GM23248 (cell line): ENCODE results near the gene SFT2D3. TPM values are rescaled to one million over a fixed set of nuclear protein-coding genes. Genes with fewer than 3 reads are reported as not detected.

ENCODE experiments used
- DNase-seq: peaks from one replicate; pipeline ENCODE4 v3.0.0-alpha.2; 2015
- H2AFZ ChIP-seq: fragments of 200-600 bp; sonication (generic); 2 replicates; pipeline ENCODE4 v1.6.1; 2016; ENCODE audit warnings: antibody characterized with exemption
- H3F3A ChIP-seq: fragments of 200-600 bp; sonication (generic); 2 replicates; pipeline ENCODE4 v1.6.1; 2016; ENCODE audit warnings: mild to moderate bottlenecking, antibody characterized with exemption, mixed run types; ENCODE audit not compliant: insufficient read depth
- H3K27ac ChIP-seq: fragments of 200-600 bp; sonication (generic); 2 replicates; pipeline ENCODE4 v1.5.1; 2016; ENCODE audit warnings: mild to moderate bottlenecking
- H3K27me3 ChIP-seq: fragments of 200-600 bp; sonication (generic); replicated peaks from 2 replicates; pipeline ENCODE4 v1.6.1; 2016; ENCODE audit warnings: mild to moderate bottlenecking; ENCODE audit not compliant: insufficient read depth
- H3K36me3 ChIP-seq: fragments of 200-600 bp; sonication (generic); 2 replicates; pipeline ENCODE4 v1.6.1; 2016; ENCODE audit warnings: low read depth, mild to moderate bottlenecking
- H3K4me1 ChIP-seq: fragments of 200-600 bp; sonication (generic); 2 replicates; pipeline ENCODE4 v1.6.1; 2016; ENCODE audit warnings: mild to moderate bottlenecking; ENCODE audit not compliant: insufficient read depth
- H3K4me2 ChIP-seq: fragments of 200-600 bp; sonication (generic); one replicate; pipeline ENCODE4 v1.6.1; 2016; ENCODE audit warnings: mild to moderate bottlenecking; ENCODE audit not compliant: unreplicated experiment
- H3K4me3 ChIP-seq: fragments of 200-600 bp; sonication (generic); 2 replicates; pipeline ENCODE4 v1.5.1; 2016; ENCODE audit warnings: mild to moderate bottlenecking
- H3K79me2 ChIP-seq: fragments of 200-600 bp; sonication (generic); 2 replicates; pipeline ENCODE4 v1.6.1; 2016; ENCODE audit warnings: mild to moderate bottlenecking; ENCODE audit not compliant: insufficient read depth
- H3K9ac ChIP-seq: fragments of 200-600 bp; sonication (generic); 2 replicates; pipeline ENCODE4 v1.6.1; 2016; ENCODE audit warnings: mild to moderate bottlenecking
- H3K9me2 ChIP-seq: fragments of 200-600 bp; sonication (generic); 2 replicates; pipeline ENCODE4 v1.6.1; 2016; ENCODE audit warnings: mixed run types, mild to moderate bottlenecking, moderate library complexity; ENCODE audit not compliant: insufficient read depth
- H3K9me3 ChIP-seq: fragments of 200-600 bp; sonication (generic); one replicate; pipeline ENCODE4 v1.6.1; 2017; ENCODE audit warnings: low read depth
- H4K20me1 ChIP-seq: fragments of 200-600 bp; sonication (generic); 2 replicates; pipeline ENCODE4 v1.6.0; 2016; ENCODE audit not compliant: insufficient read depth
- EZH2 ChIP-seq: fragments of 200-600 bp; sonication (generic); IDR thresholded peaks from 2 replicates; pipeline ENCODE4 v1.6.1; 2018; ENCODE audit warnings: antibody characterized with exemption, mild to moderate bottlenecking; ENCODE audit not compliant: insufficient read depth, poor library complexity, severe bottlenecking
- EZH2phosphoT487 ChIP-seq: fragments of 200-600 bp; sonication (generic); IDR thresholded peaks from 2 replicates; pipeline ENCODE4 v1.6.1; 2018; ENCODE audit warnings: antibody characterized with exemption, moderate library complexity, mild to moderate bottlenecking, low read depth; ENCODE audit not compliant: insufficient read depth
- WGBS, 2 experiments: methylation state at CpG; one replicate each; pipeline ENCODE4 v1.1.6; 2015 to 2017; ENCODE audit warnings: low lambda C conversion rate in 2 of 2, low coverage in 1 of 2; ENCODE audit errors: missing lambda C conversion rate in 2 of 2; 5-methylcytosine and 5-hydroxymethylcytosine counted together
- in situ Hi-C: fragments of 300-500 bp; cut with MboI; formaldehyde crosslinking; loops from 2 replicates; pipeline ENCODE4 v1.15.0; 2020
- polyA plus RNA-seq: library from polyadenylated mRNA; unstranded; fragments of >200 nt; fragmentation: Nextera tagmentation; extraction: Ambion mirVana; gene quantifications from 2 replicates; pipeline ENCODE4 v1.2.1, GENCODE V29; 2016
- total RNA-seq: library from RNA; depleted of rRNA; stranded (reverse); fragments of >200 nt; shearing (Covaris generic); gene quantifications from 2 replicates; pipeline ENCODE4 v1.2.3, GENCODE V29; 2014

SFT2D3 gene
- total and polyA plus RNA-seq, 2 experiments from 2014 or later: 9.4 TPM; not detected in 1

- Histone ChIP-seq H4K20me1 (no peaks in the 10 kb centered on the region; the same call in 1 of the 2 replicates), H2AFZ (peak overlapping the region; percentile 12), H3K4me2 (peak overlapping the region; percentile 88), H3K79me2 (no peaks in the 10 kb centered on the region), H3K9me2 (no peaks in the 10 kb centered on the region), H3K4me1 (peaks cover 20% of the 10 kb centered on the region), H3K9ac (peak overlapping the region; percentile 35), H3K9me3 (no peaks in the 10 kb centered on the region), H3K4me3 (peak overlapping the region; percentile 64), H3K36me3 (no peaks in the 10 kb centered on the region), H3K27me3 (no peaks in the 10 kb centered on the region), H3K27ac (peak overlapping the region; percentile 45), H3F3A (peaks cover 7% of the 10 kb centered on the region)
- in situ Hi-C loops: no loop called here
- WGBS, 2 experiments: 7 to 8% methylated on average over 5 of the region's 5 CpGs
- no peak for TF ChIP-seq EZH2
- no peak for TF ChIP-seq EZH2phosphoT487
- peak; percentile 69 for DNase-seq
These were observed 32.7 kb downstream of the SFT2D3 start for GRCh38 chr2:127733816-127734537.

GRCh38 chr2:127735044-127735443 is 33.7 kb downstream of the SFT2D3 start:
- Histone ChIP-seq H3K79me2 (no peaks in the 10 kb centered on the region), H3K9ac (no peak overlapping the region), H3F3A (peaks cover 7% of the 10 kb centered on the region), H3K9me3 (no peaks in the 10 kb centered on the region), H3K4me3 (no peak overlapping the region), H3K27ac (no peak overlapping the region), H4K20me1 (no peaks in the 10 kb centered on the region; the same call in 1 of the 2 replicates), H3K4me1 (peaks cover 20% of the 10 kb centered on the region), H3K9me2 (no peaks in the 10 kb centered on the region), H3K4me2 (peak overlapping the region; percentile 88), H3K36me3 (no peaks in the 10 kb centered on the region), H2AFZ (no peak overlapping the region), H3K27me3 (no peaks in the 10 kb centered on the region)
- DNase-seq: no peak
- TF ChIP-seq EZH2phosphoT487: no peak
- TF ChIP-seq EZH2: no peak
- in situ Hi-C loops: no loop called here
- WGBS, 2 experiments: 94 to 98% methylated on average over 2 of the region's 2 CpGs

DNA sequence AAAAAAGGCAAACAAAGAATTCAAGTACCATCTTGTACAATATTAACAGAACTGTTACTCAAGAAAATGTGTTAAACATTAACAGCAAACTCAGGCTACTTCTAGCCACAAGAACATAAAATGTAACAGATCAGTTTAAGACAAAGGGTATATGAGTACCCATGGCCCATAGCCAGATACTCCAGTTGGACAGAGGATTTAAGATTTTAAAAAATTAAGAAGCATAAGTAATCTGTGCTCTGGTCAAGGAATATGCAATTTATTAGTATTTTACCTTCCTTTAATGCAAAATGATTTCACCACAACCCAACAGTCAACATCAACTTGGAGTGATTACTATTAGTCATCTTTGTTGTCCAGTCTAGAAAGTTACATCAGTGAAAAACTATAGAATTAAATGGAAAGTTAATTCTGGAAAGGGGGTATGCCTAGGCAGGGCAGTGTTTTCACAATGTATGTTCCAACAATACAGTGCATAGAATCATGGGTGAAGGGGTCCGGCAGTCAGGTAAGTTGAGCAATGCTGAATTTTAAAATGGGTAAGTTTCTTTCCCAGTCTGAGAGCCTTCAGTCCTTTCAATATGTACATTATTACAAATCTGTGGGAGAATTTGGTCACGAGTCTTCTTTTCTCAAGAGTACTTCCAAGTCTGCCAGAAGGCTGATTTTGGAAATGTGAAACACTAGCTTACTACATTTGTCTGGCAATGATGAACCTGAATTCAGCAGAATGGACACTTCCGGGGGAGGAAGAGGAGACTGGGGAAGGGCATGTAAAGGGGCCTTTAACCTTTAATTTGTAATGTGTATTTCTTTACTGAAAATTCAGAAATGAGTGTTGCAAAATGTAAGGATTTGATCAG is 34.5 kb downstream of the SFT2D3 start:
- DNase-seq: peak; percentile 25
- no peak overlapping the region for H3K4me3 ChIP-seq
- in situ Hi-C loops: no loop called here

GRCh38 chr2:127737892-127738291 is 36.6 kb downstream of the SFT2D3 start:
- H4K20me1 ChIP-seq: no peaks in the 10 kb centered on the region; the same call in 1 of the 2 replicates
- no peak overlapping the region for H2AFZ ChIP-seq
- H3F3A ChIP-seq: peaks cover 7% of the 10 kb centered on the region
- H3K79me2 ChIP-seq: no peaks in the 10 kb centered on the region
- H3K4me2 ChIP-seq: no peak overlapping the region
- H3K4me1 ChIP-seq: peaks cover 20% of the 10 kb centered on the region
- in situ Hi-C loops: no loop called here
- no peak overlapping the region for H3K4me3 ChIP-seq
- peaks cover 9% of the 10 kb centered on the region for H3K36me3 ChIP-seq
- H3K9me3 ChIP-seq: no peaks in the 10 kb centered on the region
- no peaks in the 10 kb centered on the region for H3K9me2 ChIP-seq
- H3K27ac ChIP-seq: no peak overlapping the region
- no peak for DNase-seq
- 53 to 69% methylated on average over 1 of the region's 1 CpG for WGBS, 2 experiments
- no peaks in the 10 kb centered on the region for H3K27me3 ChIP-seq
- TF ChIP-seq EZH2: no peak
- TF ChIP-seq EZH2phosphoT487: no peak
- H3K9ac ChIP-seq: no peak overlapping the region

More for the DNA sequence above, 34.5 kb downstream of the SFT2D3 start:
- Histone ChIP-seq H3K27ac (no peak overlapping the region), H3K4me1 (peaks cover 20% of the 10 kb centered on the region), H4K20me1 (no peaks in the 10 kb centered on the region; the same call in 1 of the 2 replicates), H3K9me2 (no peaks in the 10 kb centered on the region), H3K9ac (no peak overlapping the region), H3K27me3 (no peaks in the 10 kb centered on the region), H3K79me2 (no peaks in the 10 kb centered on the region), H3F3A (peaks cover 7% of the 10 kb centered on the region), H3K36me3 (peaks cover 5% of the 10 kb centered on the region), H3K9me3 (no peaks in the 10 kb centered on the region), H3K4me2 (no peak overlapping the region), H2AFZ (no peak overlapping the region)
- 40 to 43% methylated on average over 3 of the region's 3 CpGs for WGBS, 2 experiments
- TF ChIP-seq EZH2: no peak
